Hepatocyte (in vitro differentiated cells): ENCODE results near the gene P2RY8.

Source experiments
- EZH2 ChIP-seq: fragments of 200-600 bp; sonication (generic); IDR thresholded peaks from 2 replicates; pipeline ENCODE4 v1.6.1; 2016; ENCODE audit warnings: antibody characterized with exemption, mild to moderate bottlenecking, borderline replicate concordance
- TF ChIP-seq, protein P1 (sequence below): fragments of 200-600 bp; sonication (generic); IDR thresholded peaks from 2 replicates; pipeline ENCODE4 v1.5.1; 2016; ENCODE audit warnings: antibody characterized with exemption, mild to moderate bottlenecking; ENCODE audit not compliant: poor library complexity

- TF ChIP-seq, protein P1, sequence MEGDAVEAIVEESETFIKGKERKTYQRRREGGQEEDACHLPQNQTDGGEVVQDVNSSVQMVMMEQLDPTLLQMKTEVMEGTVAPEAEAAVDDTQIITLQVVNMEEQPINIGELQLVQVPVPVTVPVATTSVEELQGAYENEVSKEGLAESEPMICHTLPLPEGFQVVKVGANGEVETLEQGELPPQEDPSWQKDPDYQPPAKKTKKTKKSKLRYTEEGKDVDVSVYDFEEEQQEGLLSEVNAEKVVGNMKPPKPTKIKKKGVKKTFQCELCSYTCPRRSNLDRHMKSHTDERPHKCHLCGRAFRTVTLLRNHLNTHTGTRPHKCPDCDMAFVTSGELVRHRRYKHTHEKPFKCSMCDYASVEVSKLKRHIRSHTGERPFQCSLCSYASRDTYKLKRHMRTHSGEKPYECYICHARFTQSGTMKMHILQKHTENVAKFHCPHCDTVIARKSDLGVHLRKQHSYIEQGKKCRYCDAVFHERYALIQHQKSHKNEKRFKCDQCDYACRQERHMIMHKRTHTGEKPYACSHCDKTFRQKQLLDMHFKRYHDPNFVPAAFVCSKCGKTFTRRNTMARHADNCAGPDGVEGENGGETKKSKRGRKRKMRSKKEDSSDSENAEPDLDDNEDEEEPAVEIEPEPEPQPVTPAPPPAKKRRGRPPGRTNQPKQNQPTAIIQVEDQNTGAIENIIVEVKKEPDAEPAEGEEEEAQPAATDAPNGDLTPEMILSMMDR: no peak
- no peak for TF ChIP-seq EZH2
These were observed 45.1 kb downstream of the P2RY8 start for GRCh38 chrX:1491851-1492349.
